SKM-1 (cell line): ENCODE measurements around the gene NDRG3.

Experiments used
- DNase-seq: peaks from one replicate; lab custom pipeline; 2025; ENCODE audit not compliant: unreplicated experiment; lab: John Stamatoyannopoulos, UW

NDRG3 gene

DNA sequence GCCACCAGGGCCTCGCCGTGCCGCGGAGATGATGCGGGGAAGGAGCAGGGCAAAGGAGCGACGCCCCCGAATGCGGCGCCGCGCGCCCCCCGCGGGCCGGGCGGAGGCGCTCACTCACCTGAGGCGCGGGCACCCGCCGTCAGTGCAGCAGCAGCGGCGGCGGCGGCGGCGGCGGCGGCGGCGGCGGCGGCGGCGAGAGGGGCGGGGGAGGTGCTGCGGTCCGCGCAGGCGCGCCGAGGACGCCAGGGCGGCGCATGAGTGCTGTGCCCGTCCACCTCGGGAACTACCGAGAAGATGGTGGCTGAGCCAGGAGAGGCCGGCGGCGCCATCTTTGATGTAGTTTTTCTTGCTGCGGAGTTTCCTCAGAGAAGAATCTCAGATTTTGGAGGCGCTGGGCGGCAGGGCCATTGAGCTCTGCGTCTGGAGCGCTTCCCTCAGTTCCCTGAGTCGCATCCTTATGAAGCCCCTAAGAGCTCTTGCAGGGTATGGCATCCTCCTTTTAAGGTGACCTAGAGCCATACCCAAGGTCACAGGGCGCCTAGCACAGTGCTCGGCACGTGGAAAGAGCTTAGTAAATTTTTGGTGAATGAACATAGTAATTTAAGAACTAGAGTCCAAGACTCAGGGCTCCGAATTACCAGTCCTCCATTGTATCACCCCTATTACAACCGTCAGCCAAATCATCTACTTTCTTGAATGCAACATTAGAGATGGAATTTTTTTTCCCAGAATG, at the start of gene NDRG3:
NDRG3 (minus strand) TSS at position 164 of the 733 bp plus-strand sequence. CDS start 24,355 bp downstream, outside the sequence.
- peak; percentile 90 for DNase-seq

DNA sequence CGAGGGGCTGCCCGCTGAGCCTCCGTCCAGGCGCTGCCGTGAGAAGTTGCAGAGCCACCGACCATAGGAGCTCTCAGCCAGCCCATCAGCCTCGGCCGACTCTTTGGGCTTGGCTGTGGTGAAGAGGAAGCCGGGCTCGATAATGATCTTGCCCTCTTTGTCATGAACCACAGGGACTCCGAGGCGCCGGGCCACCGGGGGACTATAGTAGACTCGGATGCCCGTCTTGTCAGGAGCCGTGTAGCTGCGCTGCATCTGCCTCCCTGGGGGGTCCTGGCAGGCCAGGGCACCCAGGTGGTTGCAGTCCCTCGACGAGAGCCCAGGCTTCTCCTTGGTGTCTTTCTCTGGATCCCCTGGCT, 48.2 kb upstream of the NDRG3 start:
- no peak for DNase-seq

DNA sequence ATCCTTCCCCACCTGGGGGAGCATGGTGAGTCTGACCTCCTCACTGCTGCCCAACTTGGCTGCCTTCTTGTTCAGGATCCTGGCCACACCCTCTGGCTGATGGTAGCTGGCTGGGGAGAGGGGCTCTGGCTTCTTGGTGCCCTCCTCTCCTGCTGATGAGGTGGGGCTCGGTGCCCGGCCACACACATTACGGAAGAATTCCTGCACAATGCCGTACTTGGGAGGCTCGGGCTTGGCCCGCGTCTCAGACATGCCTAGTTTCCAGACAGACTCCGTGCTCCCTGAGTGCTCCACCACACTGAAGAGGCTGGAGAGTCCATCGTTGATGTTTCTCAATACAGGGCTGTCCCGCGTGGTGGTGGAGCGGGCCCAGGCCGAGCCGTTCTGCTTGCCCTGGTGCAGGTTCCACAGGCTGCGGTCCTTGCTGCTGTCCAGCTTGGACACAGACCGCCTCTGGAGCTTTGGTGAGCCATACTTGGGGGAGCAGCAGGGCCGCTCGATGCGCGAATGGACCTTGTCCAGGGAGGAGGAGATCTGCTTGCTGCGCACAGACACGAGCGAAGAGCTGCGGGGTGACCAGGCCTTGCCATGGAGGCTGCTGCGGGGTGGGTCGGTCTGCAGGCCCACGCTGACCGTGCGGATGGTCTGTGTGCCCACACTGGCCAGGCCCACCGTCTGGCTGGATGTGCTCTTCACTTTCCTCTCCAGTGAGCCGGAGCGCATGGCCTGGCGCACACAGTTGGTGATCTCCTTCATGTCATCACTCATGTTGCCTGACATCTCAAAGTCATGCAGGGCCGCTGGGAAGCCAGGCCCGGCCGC, 47.6 kb upstream of the NDRG3 start:
- no peak for DNase-seq

DNA sequence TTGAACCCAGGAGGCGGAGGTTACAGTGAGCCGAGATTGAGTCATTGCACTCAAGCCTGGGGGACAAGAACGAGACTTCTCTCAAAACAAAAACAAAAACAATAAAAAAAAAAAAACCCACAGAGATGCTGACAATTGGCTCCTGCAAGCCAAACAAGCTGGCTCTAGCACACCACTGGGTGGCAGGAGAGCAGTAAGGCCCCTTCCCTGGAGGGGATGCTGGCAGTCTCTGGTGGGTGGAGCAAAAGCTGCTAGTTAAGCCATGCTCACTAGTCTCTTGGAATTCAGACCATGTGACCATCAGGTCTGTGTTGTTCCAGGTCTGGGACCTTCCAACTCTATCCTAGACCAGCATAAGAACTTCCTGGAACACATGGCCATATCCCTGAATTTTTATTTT, 46.5 kb upstream of the NDRG3 start:
- no peak for DNase-seq

DNA sequence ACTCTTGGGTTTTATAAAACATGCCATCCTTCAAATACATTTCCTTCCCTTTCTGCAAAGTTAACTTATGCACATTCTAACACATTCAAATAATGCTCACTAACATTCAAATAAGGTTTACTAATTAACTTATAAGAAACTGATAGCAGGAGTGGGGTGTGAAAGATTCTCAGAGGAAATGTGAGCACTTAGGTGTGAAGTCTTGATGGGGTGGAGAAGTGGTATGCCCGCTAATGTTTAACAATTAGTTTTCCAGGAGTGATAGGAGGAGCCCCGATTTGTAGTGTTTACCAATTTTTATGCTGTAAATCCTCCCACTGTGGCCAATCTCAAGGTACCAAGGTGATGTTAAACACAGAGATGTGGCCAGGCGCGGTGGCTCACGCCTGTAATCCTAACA, 46.0 kb upstream of the NDRG3 start:
- DNase-seq = no peak

DNA sequence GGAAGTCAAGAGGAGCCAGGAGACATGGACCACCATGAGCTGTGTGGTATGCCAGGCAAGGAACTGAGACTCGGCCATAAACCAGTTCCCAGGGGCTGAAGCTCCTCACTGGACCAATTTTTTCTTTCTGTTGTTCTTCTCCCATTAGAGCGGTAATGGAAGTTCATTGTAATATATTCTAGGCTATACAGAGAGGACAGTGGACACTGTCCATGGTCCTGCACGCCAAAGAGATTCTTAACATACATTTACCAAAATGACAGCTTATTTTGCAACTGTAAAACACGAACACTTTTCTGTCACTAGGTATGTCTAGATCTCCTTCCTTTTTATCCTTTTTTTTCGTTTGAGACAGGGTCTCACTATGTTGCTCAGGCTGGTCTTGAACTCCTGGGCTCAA, 40.8 kb upstream of the NDRG3 start:
- no peak for DNase-seq

DNA sequence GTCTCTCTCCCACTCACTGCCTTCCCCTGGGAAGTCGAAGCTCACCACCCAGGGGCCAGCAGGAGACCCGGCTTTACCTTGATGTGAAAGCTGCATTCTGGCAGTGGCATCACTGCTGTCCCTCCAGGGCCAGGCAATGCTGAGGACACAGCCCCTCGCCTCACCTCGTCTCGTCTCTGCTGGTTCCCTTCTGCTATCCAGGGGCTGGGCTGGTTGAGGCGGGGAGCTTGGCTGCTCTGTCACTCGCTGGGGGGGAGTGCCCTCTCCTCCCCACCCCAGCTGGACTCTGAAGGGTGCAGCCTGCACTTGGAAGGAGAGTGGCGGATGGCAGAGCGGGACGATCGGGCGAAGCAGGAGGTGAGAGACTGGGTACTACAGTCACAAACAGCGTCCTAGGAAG, 40.4 kb upstream of the NDRG3 start:
- DNase-seq = no peak

DNA sequence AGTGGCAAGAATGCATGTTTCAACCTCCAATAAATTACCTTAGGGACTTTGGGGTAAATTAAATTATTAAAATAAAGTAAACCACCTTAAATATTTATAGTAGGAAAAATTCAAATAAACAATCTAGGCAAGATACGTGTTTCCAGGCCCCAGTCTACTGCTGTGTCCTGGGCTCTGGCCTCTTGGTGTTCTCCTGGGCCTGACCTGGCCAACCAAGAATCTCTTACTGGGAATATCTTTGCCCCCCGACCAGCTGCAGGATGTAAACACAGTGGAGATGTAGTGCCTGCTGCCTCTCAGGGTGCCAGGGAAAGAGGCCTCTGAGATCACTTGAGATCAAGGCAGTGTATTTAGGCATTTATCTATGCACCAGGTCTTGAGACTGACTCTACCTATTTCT, 39.4 kb upstream of the NDRG3 start:
- no peak for DNase-seq

DNA sequence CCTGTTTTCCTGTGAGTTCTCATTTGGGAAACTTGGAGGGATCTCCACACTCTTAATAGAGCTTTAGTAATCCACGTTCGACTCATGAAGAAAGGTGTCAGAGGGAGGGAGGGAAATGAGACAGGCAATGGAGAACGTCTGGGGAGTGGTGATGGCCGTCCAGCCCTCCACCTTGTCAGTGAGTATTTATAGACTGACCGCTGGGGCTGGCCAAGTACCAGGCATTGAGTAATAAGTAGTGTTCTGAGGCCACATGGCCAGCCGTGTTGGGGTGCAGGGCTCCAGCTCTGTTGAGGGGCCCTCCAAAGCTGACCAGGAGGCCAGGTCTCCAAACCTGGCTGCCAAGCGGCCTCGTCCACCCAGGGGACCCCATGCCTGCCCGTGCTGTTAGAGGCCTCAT, 39.0 kb upstream of the NDRG3 start:
- no peak for DNase-seq

DNA sequence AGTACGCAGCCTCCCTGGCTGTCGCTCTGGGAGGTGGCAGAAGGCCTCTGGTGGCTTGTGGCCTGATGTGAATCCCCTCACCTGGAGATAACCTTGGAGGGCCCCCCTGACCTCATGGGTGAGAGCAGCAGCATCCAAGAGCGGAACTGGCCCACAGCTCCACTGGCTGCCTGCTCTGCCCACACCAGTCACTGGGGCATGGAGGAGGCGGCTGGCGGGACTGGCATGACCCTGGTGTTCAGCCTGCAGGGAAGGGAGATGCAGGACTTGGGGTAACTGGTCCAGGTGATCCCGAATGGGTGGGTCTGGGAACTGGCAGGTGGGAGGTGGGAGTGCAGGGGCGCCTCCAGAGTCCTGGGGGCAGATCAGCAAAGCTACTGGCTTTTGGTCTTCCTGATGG, 38.2 kb upstream of the NDRG3 start:
- no peak for DNase-seq

DNA sequence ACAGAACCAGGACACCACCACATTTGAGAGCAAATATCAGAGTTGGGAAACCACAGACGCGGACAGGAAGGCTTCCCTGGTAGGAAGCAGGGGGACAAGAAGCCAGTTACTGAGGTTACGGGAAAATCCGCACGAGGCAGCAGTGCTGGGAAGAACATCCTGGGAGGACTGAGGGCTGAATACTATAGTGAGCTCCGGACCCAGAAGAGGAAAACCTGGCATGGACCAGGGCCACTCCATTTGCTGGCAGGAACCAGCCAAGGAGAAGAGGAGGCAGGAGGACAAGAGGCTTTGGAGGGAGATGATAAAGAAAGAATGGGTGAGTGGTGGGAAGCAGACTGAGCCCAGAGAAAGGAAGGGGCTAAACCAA, 33.8 kb upstream of the NDRG3 start:
- DNase-seq = no peak

DNA sequence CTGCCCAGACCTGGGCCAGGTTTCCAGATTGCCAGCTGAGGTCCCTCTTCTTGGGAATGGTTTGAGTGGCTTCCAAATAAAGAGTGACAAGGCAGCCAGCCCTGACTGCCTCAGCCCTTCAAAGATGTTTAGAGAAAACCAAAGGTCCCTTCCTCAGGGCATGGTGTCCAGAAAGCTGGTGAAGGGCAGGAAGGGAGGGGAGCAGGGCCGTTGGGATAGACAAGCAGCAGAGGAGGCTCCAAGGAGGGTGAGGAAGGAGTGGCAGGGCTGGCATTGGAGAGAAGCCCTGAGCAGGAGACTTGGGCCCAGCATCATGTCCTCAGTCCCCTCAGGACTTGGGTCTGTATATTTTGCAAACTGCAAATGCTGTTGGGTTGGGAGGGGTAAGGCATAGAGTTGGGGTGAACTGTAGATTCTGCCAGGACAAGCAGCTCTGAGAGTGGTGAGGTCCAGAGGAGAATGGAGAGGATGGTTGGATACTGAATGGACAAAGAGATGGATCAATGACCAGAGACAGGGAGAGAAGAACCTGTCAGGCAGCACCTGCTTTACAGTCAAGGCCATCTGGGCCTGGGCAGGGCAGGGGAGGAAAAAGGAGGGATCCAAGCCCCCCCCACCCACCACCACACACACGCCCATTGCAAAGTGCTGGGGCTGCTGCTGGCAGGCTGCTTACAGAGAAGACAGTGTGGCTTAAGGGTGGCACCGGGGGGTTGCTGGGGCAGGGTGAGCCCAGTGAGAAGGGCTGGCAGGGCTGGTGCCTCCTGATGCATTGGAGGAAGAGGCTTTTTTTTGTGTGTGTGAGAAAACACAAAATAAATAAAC, 33.2 kb upstream of the NDRG3 start:
- no peak for DNase-seq

DNA sequence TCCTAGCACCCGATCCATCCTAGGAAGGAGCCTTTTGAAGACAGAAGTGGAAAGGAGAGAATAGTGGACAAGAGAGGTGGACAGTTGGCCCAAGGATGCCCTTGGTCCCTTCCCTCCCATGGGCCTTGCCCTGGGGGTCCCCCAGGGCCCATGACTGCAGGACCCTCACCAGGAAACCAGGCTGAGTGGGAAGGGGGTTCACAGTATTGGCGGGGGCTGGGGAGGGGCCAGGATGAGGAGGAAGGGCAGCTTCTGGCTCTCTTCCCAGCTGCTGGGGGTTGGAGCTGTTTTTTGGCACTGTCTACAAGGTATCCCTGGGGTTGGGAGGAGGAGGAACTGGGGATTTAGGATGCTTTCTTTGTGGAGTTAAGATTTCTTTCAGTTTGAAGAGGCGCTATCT, 31.7 kb upstream of the NDRG3 start:
- DNase-seq = no peak

DNA sequence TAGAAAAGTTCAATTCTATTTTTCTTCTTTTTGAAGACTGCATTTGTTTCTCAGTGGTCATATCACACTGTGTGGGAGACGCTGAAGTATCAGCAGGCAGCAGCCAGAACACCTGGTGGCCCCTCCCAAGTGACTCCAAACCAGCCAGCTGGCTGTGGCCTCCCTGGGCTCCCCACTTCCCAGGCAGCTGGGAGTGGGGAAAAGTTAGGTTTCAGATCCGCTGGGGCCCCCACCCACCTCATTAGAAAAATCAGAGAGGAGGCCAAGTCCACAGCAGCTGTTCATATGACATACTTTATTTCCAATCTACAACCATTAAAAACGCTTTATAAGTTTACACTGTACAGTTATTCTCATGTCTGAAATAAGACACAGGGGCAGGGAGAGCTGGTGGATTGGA, 31.3 kb upstream of the NDRG3 start:
- DNase-seq = no peak

DNA sequence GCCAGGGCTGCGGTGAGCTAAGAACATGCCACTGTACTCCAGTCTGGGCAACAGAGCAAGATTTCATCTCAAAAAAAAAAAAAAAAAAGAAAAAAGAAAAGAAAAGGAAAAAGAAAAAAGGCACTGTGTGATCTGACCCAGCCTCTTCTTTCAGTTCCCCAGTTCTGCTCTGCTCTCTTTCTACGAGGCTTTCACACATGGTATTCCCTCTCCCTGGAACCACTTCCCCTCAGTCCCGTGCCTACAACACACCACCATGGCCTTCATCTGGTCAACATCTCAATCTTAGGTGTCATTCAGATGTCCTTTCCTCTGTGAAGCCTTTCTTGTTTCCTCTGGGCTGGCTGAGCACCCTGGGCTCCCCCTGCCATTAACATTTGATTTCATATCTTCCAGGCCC, 29.9 kb upstream of the NDRG3 start:
- DNase-seq = no peak

DNA sequence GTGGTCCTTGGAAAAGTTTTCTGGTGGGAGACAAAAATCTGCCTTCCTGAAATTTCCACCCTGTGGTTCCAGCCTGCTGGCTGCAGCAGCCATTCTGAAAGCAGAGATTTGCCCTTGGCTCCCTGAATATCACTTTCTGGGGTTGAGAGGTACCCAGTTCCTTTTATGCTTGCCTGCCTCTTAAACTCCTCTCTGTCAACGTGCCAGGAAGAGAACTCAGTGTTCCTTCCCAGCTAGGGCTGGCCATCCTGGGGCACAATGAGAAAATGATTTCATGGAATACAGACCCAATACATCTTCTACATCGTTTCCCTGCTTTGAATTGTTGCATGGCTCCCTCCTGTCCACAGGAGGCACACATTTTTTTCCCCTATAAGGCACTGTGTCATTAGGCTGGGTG, 29.3 kb upstream of the NDRG3 start:
- DNase-seq = no peak

DNA sequence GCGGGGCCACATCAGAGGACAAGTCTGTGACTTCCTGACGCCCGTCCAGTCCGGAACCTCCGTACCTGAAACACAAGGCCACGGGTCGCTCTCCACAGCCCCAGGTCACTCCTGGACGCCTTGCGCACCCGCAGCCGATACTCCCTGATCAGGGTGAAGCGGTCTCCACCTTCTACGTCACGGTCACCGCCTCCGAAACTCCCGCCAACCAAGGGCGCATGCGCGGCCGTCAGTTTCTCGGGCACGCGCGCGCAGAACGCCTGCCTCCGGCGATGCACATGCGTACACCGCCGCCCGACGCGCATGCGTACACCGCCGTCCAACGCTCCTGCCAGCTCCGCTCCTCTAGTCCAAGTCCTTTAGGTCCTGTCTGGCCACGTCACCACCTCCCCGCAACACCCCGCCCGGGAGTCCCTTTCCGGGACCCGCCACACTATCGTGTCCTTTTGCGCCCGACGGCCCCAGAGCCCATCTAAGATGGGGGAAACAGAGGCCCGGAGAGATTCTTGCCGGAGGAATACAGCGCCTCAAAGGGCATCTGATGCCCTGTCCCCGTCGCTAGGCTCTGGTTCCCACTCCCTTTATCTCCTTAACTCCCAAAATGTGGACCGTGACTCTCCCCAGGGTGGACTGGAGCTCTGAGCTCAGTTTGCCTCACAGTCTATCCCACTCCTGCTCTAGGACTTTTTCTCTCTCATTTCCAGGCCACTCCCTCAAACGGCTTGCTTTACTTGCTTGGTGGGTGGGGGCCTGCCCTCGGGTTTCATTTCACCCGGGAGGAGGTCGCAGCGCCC, 27.9 kb upstream of the NDRG3 start, which contains the start of gene DSN1:
DSN1 (minus strand) TSS at position 167 of the 794 bp plus-strand sequence. CDS start 2,305 bp downstream, outside the sequence.
- DNase-seq = peak; percentile 94

DNA sequence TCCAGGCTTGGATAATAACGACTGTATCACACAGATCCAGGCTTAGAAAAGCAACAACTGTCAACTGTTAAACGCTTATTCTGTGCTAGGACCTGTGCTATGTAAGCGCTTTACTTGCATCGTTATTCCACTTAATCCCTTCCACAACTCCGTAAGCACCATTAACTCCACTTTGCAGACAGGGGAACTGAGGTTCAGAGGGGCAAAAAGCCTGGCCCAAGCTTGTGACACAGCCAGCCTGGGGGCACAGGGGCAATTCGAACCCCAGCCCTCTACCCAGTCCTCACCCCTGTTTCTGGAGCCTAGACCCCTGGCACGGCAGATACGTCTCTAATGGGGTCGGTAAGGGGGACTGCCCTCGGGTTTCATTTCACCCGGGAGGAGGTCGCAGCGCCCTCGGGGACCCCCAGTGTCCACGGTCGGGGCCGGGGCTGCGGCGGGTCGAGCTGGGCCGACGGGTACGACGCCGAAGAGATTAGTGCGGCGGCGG, 27.3 kb upstream of the NDRG3 start:
- DNase-seq = no peak

DNA sequence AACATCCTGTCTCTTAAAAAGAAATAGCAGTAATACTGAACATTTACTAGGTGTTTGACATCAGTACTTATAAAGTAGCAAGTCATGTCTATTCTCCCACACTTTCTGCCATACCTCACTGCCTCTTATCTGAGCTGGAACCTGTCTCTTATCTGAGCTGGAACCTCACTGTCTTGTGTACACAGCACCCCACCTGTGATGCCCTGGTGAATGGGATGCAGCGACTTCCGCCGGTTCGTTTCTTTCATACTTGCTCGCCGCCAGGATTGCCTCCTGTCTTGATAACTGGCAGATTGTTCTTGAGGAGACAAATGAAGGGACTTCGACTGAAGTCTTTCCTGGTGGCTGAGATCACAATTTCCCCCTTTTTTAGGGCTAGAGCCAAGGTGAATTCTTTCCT, 24.8 kb upstream of the NDRG3 start:
- no peak for DNase-seq

DNA sequence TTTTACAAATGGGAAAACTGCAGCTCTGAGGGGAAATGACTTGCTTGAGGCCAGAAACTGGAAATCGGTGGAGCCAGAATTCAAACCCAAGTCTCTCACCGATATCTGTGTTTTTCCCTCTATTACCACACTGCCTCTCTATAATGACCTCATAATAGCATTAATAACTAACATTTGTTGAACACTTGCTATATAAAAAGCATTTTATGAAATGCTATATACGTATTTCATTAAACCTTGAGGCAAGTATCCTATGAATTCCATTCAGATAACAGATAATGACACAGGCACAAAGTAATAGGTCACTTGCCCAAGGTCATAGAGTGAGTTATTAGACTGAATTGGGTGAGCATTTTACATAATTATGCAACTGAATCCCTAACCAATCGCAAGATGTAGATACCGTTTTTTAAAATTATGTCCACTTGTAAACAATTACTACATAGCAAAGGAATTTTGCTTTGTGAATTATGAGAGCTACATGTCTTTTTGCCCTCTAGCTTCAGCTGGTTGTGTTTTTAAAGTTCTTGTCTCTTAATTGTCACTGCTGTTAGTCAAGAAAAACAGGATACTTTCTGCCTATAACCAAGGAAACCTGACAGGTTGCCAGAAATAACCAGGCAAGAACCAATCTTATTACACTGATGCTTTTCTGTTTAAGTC, 23.0 kb upstream of the NDRG3 start:
- DNase-seq = no peak
